Nephron progenitor cell (in vitro differentiated cells): ENCODE measurements around the gene NFATC1.

ENCODE experiments used
- DNase-seq: peaks from one replicate; pipeline ENCODE4 v3.0.0; 2021
- H3K27ac Mint-ChIP-seq: 2 replicates; pipeline ENCODE4 v1.8.0; 2021; ENCODE audit warnings: mild to moderate bottlenecking, moderate library complexity, mixed read lengths
- H3K27me3 Mint-ChIP-seq: 2 replicates; pipeline ENCODE4 v1.8.0; 2021; ENCODE audit warnings: mild to moderate bottlenecking, low read depth, mixed read lengths; ENCODE audit not compliant: poor library complexity
- H3K36me3 Mint-ChIP-seq: 2 replicates; pipeline ENCODE4 v1.8.0; 2021; ENCODE audit warnings: low read depth, mixed read lengths
- H3K4me1 Mint-ChIP-seq: 2 replicates; pipeline ENCODE4 v1.8.0; 2021; ENCODE audit warnings: mixed read lengths
- H3K4me3 Mint-ChIP-seq: 2 replicates; pipeline ENCODE4 v1.8.0; 2021; ENCODE audit warnings: mild to moderate bottlenecking, moderate library complexity, mixed read lengths
- H3K9me3 Mint-ChIP-seq: 2 replicates; pipeline ENCODE4 v1.8.0; 2021; ENCODE audit warnings: mild to moderate bottlenecking, moderate library complexity, mixed read lengths
- CTCF ChIP-seq: fragments of 200-600 bp; sonication (generic); IDR thresholded peaks from 2 replicates; pipeline ENCODE4 v1.5.0; 2021; ENCODE audit warnings: antibody characterized with exemption

The NFATC1 gene

GRCh38 chr18:79434607-79435401, 39.1 kb downstream of the NFATC1 start:
- no peak overlapping the region for H3K4me3 Mint-ChIP-seq
- H3K36me3 Mint-ChIP-seq: peaks cover under 1% of the 10 kb centered on the region
- H3K4me1 Mint-ChIP-seq: peaks cover 48% of the 10 kb centered on the region
- no peak for TF ChIP-seq CTCF
- H3K9me3 Mint-ChIP-seq: no peaks in the 10 kb centered on the region
- DNase-seq: no peak
- peak overlapping the region; percentile 75 for H3K27ac Mint-ChIP-seq
- H3K27me3 Mint-ChIP-seq: no peaks in the 10 kb centered on the region

- peaks cover 50% of the 10 kb centered on the region for H3K4me1 Mint-ChIP-seq
Observed at GRCh38 chr18:79436556-79437275, 41.0 kb downstream of the NFATC1 start.

GRCh38 chr18:79438089-79438897, 42.6 kb downstream of the NFATC1 start:
- no peak for DNase-seq
- Mint-ChIP-seq H3K27me3 (no peaks in the 10 kb centered on the region), H3K27ac (peak overlapping the region; percentile 57), H3K36me3 (no peaks in the 10 kb centered on the region), H3K4me3 (peak overlapping the region; percentile 58), H3K4me1 (peaks cover 60% of the 10 kb centered on the region), H3K9me3 (no peaks in the 10 kb centered on the region)
- no peak for TF ChIP-seq CTCF

More at GRCh38 chr18:79436556-79437275, 41.0 kb downstream of the NFATC1 start:
- H3K4me3 Mint-ChIP-seq: no peak overlapping the region
- H3K9me3 Mint-ChIP-seq: no peaks in the 10 kb centered on the region
- no peak overlapping the region for H3K27ac Mint-ChIP-seq
- H3K36me3 Mint-ChIP-seq: no peaks in the 10 kb centered on the region
- no peak for DNase-seq
- H3K27me3 Mint-ChIP-seq: no peaks in the 10 kb centered on the region
- TF ChIP-seq CTCF: no peak

GRCh38 chr18:79438898-79439627, 43.3 kb downstream of the NFATC1 start:
- no peak overlapping the region for H3K4me3 Mint-ChIP-seq
- H3K9me3 Mint-ChIP-seq: no peaks in the 10 kb centered on the region
- DNase-seq: no peak
- H3K27me3 Mint-ChIP-seq: no peaks in the 10 kb centered on the region
- H3K36me3 Mint-ChIP-seq: no peaks in the 10 kb centered on the region
- H3K4me1 Mint-ChIP-seq: peaks cover 65% of the 10 kb centered on the region
- H3K27ac Mint-ChIP-seq: peak overlapping the region; percentile 75
- TF ChIP-seq CTCF: no peak

- Mint-ChIP-seq H3K36me3 (no peaks in the 10 kb centered on the region), H3K9me3 (no peaks in the 10 kb centered on the region), H3K27me3 (no peaks in the 10 kb centered on the region), H3K27ac (peak overlapping the region; percentile 67), H3K4me1 (peaks cover 63% of the 10 kb centered on the region), H3K4me3 (no peak overlapping the region)
- no peak for DNase-seq
- no peak for TF ChIP-seq CTCF
Observed at GRCh38 chr18:79439628-79440023, 43.9 kb downstream of the NFATC1 start.
